Endothelial cell of umbilical vein (primary cell): Measurements from ENCODE around the gene LRFN2. TPM values are rescaled to one million over a fixed set of nuclear protein-coding genes. Genes with fewer than 3 reads are reported as not detected.

ENCODE experiments used
- BruUV-seq: library from RNA; stranded (reverse); fragments of 400-500 nt; replicated peaks from 2 replicates; lab custom pipeline; 2021; lab: Mats Ljungman, UMichigan
- CTCF ChIA-PET: fragments of 300-600, 350-600 bp; sonication (Branson Sonifier 250); formaldehyde crosslinking; loops from one replicate; lab custom pipeline; 2021; ENCODE audit warnings: antibody characterized with exemption, inconsistent platforms; lab: Charles Lee
- POLR2A ChIA-PET: fragments of 300-600, 350-600 bp; sonication (Branson Sonifier 250); formaldehyde crosslinking; loops from one replicate; lab custom pipeline; 2021; ENCODE audit warnings: antibody characterized with exemption, inconsistent platforms; lab: Charles Lee
- DNase-seq: peaks from one replicate; pipeline ENCODE4 v3.0.0-alpha.2; 2011; ENCODE audit warnings: low read depth, low spot score
- FAIRE-seq: peaks from 2 replicates; lab custom pipeline; 2011; peaks lifted over from hg19 to GRCh38; lab: Jason Lieb, UNC
- H2AFZ ChIP-seq: 2 replicates; pipeline ENCODE4 v1.6.0; 2012; ENCODE audit warnings: low read depth, low read length, control low read depth, inconsistent platforms
- H3K27ac ChIP-seq: 2 replicates; pipeline ENCODE4 v1.5.1; 2011; ENCODE audit warnings: low read depth, mild to moderate bottlenecking, control low read depth, low read length, moderate library complexity; ENCODE audit not compliant: insufficient read depth
- H3K27me3 ChIP-seq, 2 experiments: 2 replicates each; pipeline versions ENCODE4 v1.6.0 to v1.6.1; 2011; ENCODE audit warnings: low read length in 2 of 2, mixed read lengths in 1 of 2; ENCODE audit not compliant: control insufficient read depth in 2 of 2, insufficient read depth in 2 of 2
- H3K36me3 ChIP-seq, 2 experiments: 2 replicates in 1 of 2; 3 replicates in 1 of 2; pipeline ENCODE4 v1.5.1; 2011; ENCODE audit warnings: low read length in 2 of 2, mild to moderate bottlenecking in 1 of 2, moderate library complexity in 1 of 2; ENCODE audit not compliant: control insufficient read depth in 2 of 2, insufficient read depth in 2 of 2; ENCODE audit errors: extremely low read depth in 1 of 2
- H3K4me1 ChIP-seq: 3 replicates; pipeline ENCODE4 v1.5.1; 2011; ENCODE audit warnings: mild to moderate bottlenecking, low read length; ENCODE audit not compliant: control insufficient read depth, insufficient read depth; ENCODE audit errors: extremely low read depth
- H3K4me2 ChIP-seq: 2 replicates; pipeline ENCODE4 v1.6.1; 2011; ENCODE audit warnings: low read length, control low read depth, mixed read lengths; ENCODE audit not compliant: insufficient read depth
- H3K4me3 ChIP-seq, 3 experiments: fragments of 200-600 bp in 1 of 3; sonication (generic), shearing (Covaris generic) in 1 of 3; replicated peaks in 1 of 3; 2 replicates each; pipeline ENCODE4 v1.5.1; 2011 to 2016; ENCODE audit warnings: control low read depth in 3 of 3, low read length in 3 of 3, mild to moderate bottlenecking in 2 of 3, inconsistent platforms in 1 of 3, low read depth in 1 of 3, moderate library complexity in 1 of 3; ENCODE audit not compliant: insufficient read depth in 1 of 3
- H3K79me2 ChIP-seq: 2 replicates; pipeline ENCODE4 v1.6.0; 2012; ENCODE audit warnings: low read length, inconsistent platforms; ENCODE audit not compliant: control insufficient read depth, insufficient read depth
- H3K9ac ChIP-seq: replicated peaks from 2 replicates; pipeline ENCODE3; 2011; ENCODE audit warnings: low read length, control low read depth; ENCODE audit not compliant: insufficient read depth; ENCODE audit errors: extremely low read depth
- H3K9me1 ChIP-seq: replicated peaks from 3 replicates; pipeline ENCODE4 v1.6.0; 2011; ENCODE audit warnings: mild to moderate bottlenecking, low read length; ENCODE audit not compliant: control insufficient read depth, insufficient read depth; ENCODE audit errors: extremely low read depth
- H3K9me3 ChIP-seq: replicated peaks from 2 replicates; pipeline ENCODE4 v1.5.1; 2012; ENCODE audit warnings: low read length, inconsistent platforms; ENCODE audit not compliant: control insufficient read depth, insufficient read depth
- H4K20me1 ChIP-seq: replicated peaks from 2 replicates; pipeline ENCODE3; 2011; ENCODE audit warnings: mild to moderate bottlenecking, low read length; ENCODE audit not compliant: control insufficient read depth, insufficient read depth; ENCODE audit errors: extremely low read depth
- EZH2 ChIP-seq: IDR thresholded peaks from 2 replicates; pipeline ENCODE4 v1.6.1; 2012; ENCODE audit warnings: borderline replicate concordance, low read depth, mild to moderate bottlenecking, moderate library complexity, low read length, inconsistent platforms; ENCODE audit not compliant: severe bottlenecking
- FOS ChIP-seq: IDR thresholded peaks from 2 replicates; pipeline ENCODE4 v1.6.1; 2011; ENCODE audit warnings: mild to moderate bottlenecking, low read length, moderate library complexity, borderline replicate concordance; ENCODE audit not compliant: insufficient read depth
- GATA2 ChIP-seq: IDR thresholded peaks from 2 replicates; pipeline ENCODE4 v1.7.0; 2011; ENCODE audit warnings: low read depth, mild to moderate bottlenecking, moderate library complexity, mixed read lengths, low read length; ENCODE audit not compliant: insufficient read length, insufficient read depth
- JUN ChIP-seq: IDR thresholded peaks from 2 replicates; pipeline ENCODE4 v1.6.1; 2011; ENCODE audit warnings: borderline replicate concordance, low read depth; ENCODE audit not compliant: insufficient read length, insufficient read depth
- MYC ChIP-seq: IDR thresholded peaks from one replicate; pipeline ENCODE4 v1.6.1; 2011; ENCODE audit warnings: mild to moderate bottlenecking, low read depth, low read length
- POLR2A ChIP-seq: IDR thresholded peaks from 2 replicates; pipeline ENCODE4 v1.6.1; 2012; ENCODE audit warnings: low read depth, mild to moderate bottlenecking, control low read depth, low read length
- POLR2AphosphoS5 ChIP-seq: IDR thresholded peaks from 2 replicates; pipeline ENCODE4 v1.6.1; 2012; ENCODE audit warnings: low read depth, mild to moderate bottlenecking, control low read depth, low read length, moderate library complexity; ENCODE audit not compliant: insufficient read depth
- dilution Hi-C: fragments of 300-500 bp; cut with MboI; formaldehyde crosslinking; loops from one replicate; pipeline ENCODE4 v1.15.0; 2019; ENCODE audit warnings: low sequenced_read_pairs; ENCODE audit not compliant: extremely low pct_ligation_motif_present
- intact Hi-C: fragments of 100-400 bp; cut with micrococcal nuclease; formaldehyde crosslinking; loops from one replicate; pipeline ENCODE4 v1.10.0; 2022
- polyA plus RNA-seq, 4 experiments: library from polyadenylated mRNA; depleted of rRNA in 3 of 4; stranded (reverse) in 3 of 4; unstranded in 1 of 4; fragments of >200 nt; gene quantifications; 2 replicates each; pipeline versions ENCODE4 v1.2.1 to v1.2.3, GENCODE V29; 2011 to 2012; ENCODE audit warnings: missing spikeins in 1 of 4
- total RNA-seq: library from RNA; stranded (reverse); gene quantifications from 2 replicates; pipeline ENCODE4 v1.2.3, GENCODE V29; 2021
- TF ChIP-seq, protein P1 (sequence below), 2 donors: IDR thresholded peaks; 1 replicate in 1 of 2; 2 replicates in 1 of 2; pipeline ENCODE4 v1.5.1; 2011; ENCODE audit warnings: low read length in 2 of 2, mild to moderate bottlenecking in 2 of 2, moderate library complexity in 2 of 2, control low read depth in 1 of 2, inconsistent platforms in 1 of 2, low read depth in 1 of 2; ENCODE audit not compliant: insufficient read depth in 1 of 2; ENCODE audit errors: extremely low read depth in 1 of 2
- TF ChIP-seq, protein P2 (sequence below): IDR thresholded peaks from 2 replicates; pipeline ENCODE4 v1.6.1; 2011; ENCODE audit not compliant: insufficient read depth, insufficient read length

LRFN2 gene
- total and polyA plus RNA-seq, 2 donors (not counting 3 experiments of a cell fraction or from before 2014, with no cell fraction given), result not detected

DNA sequence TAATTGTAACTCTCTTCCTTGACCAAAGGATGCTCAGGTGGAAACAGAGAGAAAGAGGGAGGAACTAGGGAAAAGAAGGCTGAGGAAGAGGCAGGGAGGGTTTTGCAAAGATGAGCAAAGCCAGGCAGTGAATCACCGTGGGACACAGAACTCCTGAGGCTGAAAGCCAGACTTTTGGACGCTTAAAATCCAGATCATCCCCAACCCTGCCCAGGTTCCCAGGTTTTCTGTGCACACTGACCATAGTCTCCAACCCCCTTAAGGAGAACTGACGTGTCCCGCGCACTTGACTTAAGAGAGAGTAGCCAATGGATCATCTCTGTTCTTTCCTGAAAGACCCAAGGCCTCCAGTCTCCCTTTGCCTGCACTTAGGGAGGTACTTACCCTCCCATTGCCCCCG lies 75.3 kb downstream of the LRFN2 start:
- no peaks in the 10 kb centered on the region for H3K9me3 ChIP-seq
- dilution Hi-C loops (no loop called here), intact Hi-C loops (no loop called here)
- no peak overlapping the region for H3K27ac ChIP-seq
- H3K27me3 ChIP-seq, result no peaks in the 10 kb centered on the region
- no peak overlapping the region for H2AFZ ChIP-seq
- H3K4me1 ChIP-seq, result peaks cover 2% of the 10 kb centered on the region
- POLR2A ChIA-PET, result no interaction called here
- CTCF ChIA-PET, result no interaction called here
- H3K79me2 ChIP-seq, result no peaks in the 10 kb centered on the region
- no peak overlapping the region for H3K9ac ChIP-seq
- no peaks in the 10 kb centered on the region for H4K20me1 ChIP-seq
- H3K4me2 ChIP-seq, result no peak overlapping the region
- H3K36me3 ChIP-seq, result no peaks in the 10 kb centered on the region
- TF ChIP-seq, protein P1, sequence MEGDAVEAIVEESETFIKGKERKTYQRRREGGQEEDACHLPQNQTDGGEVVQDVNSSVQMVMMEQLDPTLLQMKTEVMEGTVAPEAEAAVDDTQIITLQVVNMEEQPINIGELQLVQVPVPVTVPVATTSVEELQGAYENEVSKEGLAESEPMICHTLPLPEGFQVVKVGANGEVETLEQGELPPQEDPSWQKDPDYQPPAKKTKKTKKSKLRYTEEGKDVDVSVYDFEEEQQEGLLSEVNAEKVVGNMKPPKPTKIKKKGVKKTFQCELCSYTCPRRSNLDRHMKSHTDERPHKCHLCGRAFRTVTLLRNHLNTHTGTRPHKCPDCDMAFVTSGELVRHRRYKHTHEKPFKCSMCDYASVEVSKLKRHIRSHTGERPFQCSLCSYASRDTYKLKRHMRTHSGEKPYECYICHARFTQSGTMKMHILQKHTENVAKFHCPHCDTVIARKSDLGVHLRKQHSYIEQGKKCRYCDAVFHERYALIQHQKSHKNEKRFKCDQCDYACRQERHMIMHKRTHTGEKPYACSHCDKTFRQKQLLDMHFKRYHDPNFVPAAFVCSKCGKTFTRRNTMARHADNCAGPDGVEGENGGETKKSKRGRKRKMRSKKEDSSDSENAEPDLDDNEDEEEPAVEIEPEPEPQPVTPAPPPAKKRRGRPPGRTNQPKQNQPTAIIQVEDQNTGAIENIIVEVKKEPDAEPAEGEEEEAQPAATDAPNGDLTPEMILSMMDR (IDR thresholded peaks at IDR 0.05; ENCODE audit: extremely low read depth in 1 of 2, insufficient read depth in 1 of 2, low read depth in 1 of 2, low read length in 2 of 2), result no peak
- TF ChIP-seq FOS (no peak), MYC (no peak), JUN (no peak), GATA2 (no peak), POLR2A (no peak), EZH2 (no peak), POLR2AphosphoS5 (no peak)
- TF ChIP-seq, protein P2, sequence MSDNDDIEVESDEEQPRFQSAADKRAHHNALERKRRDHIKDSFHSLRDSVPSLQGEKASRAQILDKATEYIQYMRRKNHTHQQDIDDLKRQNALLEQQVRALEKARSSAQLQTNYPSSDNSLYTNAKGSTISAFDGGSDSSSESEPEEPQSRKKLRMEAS, result no peak
- H3K4me3 ChIP-seq, result no peak overlapping the region
- H3K9me1 ChIP-seq, result no peaks in the 10 kb centered on the region
- FAIRE-seq (no peak), DNase-seq (no peak)
- BruUV-seq, result no TSS peak
